Adrenal gland (tissue), 5 donors: ENCODE measurements around the gene PPP1R14B.

Source experiments
- CTCF ChIP-seq, 6 experiments: fragments of 450-650 bp in 4 of 6; fragments of 200-600 bp in 2 of 6; sonication (generic) in 1 of 6; IDR thresholded peaks; 1 replicate in 5 of 6; 2 replicates in 1 of 6; pipeline versions ENCODE4 v1.5.1 to v1.8.0; 2016 to 2021; ENCODE audit warnings: antibody characterized with exemption in 6 of 6, mild to moderate bottlenecking in 2 of 6, moderate library complexity in 1 of 6
- POLR2A ChIP-seq, 2 donors: fragments of 450-650 bp; IDR thresholded peaks; one replicate each; pipeline ENCODE4 v1.6.1; 2017; ENCODE audit warnings: antibody characterized with exemption in 2 of 2, mild to moderate bottlenecking in 2 of 2, moderate library complexity in 1 of 2
- donor health status: DM: no; HTN: no; CAD: no.

- TF ChIP-seq CTCF (IDR thresholded peaks at IDR 0.05) (no peak), POLR2A (IDR thresholded peaks at IDR 0.05) (no peak)
Measured at GRCh38 chr11:64290352-64291261, 43.9 kb upstream of the PPP1R14B start.
